CD4-positive, alpha-beta T cell treated with Interferon alpha-2 for 1 hour (primary cell): ENCODE data around the gene C6orf136.
"Not testable (repeated sequence)": the region's sequence is repeated elsewhere in the genome, so short reads cannot be mapped to it uniquely, and the experiment has no call there.

Experiments used
- DNase-seq, 2 donors: peaks; one replicate each; pipeline ENCODE4 v3.0.0-alpha.2; 2020 to 2022

The C6orf136 gene

GRCh38 chr6:30615958-30616810, 30.7 kb upstream of the C6orf136 start:
- peak; percentile 57 to 72 for DNase-seq

GRCh38 chr6:30616811-30617564, 29.9 kb upstream of the C6orf136 start, which contains the start of gene PPP1R10:
TSS of gene PPP1R10 (minus strand) at chr6:30617243. CDS start at chr6:30609944, 7,299 bp downstream.
- DNase-seq: peak; percentile 100

DNA sequence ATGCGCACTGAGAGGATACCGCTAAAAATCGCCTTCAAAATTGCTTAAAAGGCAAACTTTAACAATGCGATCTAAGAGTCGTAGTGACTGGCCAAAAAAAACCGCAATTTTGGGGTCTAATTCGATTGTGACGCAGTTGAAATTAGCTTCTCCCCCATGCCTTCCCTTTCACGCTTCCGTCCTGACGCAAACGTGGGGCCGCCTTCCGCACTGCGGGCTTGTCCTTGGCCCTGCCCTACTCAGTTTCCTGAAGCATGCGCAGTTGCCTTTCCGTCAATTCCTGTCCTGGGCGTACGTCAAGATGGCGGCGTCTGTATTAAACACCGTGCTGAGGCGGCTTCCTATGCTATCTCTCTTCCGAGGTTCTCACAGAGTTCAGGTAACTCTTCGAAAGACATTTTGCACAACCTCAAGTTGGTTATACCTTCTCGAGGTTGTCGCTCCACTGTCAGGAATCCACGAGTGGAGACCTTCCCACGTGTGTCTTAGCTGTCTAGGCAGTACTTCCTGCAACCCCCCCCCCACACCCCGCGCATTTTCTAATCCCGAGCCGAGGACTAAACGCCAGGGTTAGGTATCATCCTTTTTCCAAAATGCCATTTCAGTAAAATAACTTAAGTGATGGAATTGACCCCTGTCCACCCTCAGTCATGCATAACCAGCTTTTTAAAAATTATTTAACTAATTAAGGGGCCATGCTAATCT, 29.2 kb upstream of the C6orf136 start, which contains the start of gene MRPS18B:
Gene MRPS18B (plus strand): TSS at position 276 of the 705 bp plus-strand sequence. CDS start 26 bp downstream, at position 302.
- DNase-seq: peak; percentile 99

- no peak for DNase-seq
These were observed 28.6 kb upstream of the C6orf136 start for GRCh38 chr6:30618270-30618797.

- DNase-seq: no peak
These were observed 27.4 kb upstream of the C6orf136 start for GRCh38 chr6:30619561-30619960.

- DNase-seq: no peak
These were observed 21.4 kb upstream of the C6orf136 start for GRCh38 chr6:30625511-30625910.

DNA sequence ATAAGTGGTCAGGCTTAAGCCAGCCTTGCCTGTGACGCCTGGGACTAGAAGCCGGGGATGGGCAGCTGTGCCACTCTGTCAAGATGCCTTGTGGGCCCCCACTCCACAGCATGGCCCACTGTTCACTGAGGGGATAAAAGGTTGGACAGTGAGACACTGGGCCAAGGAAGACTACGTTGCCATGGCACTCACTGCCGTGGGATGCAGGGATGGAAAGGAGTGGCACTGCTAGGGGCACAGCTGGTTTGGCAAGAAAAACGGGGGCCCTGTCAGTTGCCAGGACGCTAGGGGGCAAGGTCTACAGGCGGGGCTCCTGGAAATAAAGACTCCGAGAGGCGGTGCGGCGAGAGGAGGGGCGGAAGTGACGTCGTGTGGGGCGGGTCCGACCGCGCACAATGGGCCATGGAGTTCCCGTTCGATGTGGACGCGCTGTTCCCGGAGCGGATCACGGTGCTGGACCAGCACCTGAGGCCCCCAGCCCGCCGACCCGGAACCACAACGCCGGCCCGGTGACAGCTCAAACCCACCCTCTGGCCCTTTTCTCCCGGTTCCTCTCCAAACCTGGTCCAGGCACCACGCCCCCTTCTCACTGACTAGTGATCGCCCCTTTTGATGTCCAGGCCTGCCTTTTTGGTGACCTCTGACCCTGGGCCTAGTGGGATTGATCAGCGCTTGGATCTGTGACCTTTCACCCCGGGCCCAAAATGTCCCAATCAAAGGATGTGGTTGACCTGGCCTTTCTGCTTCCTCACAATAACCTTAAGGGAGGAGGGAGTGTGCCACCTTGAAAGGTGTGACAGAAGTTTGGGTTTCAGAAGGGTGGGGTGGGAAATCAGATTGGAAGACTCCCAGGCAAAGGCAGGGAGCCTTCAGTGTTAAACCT, 20.2 kb upstream of the C6orf136 start, which contains the start of gene ATAT1:
Gene ATAT1 (plus strand): TSS at position 391 of the 883 bp plus-strand sequence.
- DNase-seq: peak; percentile 89 to 92

- DNase-seq: no peak
These were observed 11.1 kb upstream of the C6orf136 start for GRCh38 chr6:30635834-30636233.

DNA sequence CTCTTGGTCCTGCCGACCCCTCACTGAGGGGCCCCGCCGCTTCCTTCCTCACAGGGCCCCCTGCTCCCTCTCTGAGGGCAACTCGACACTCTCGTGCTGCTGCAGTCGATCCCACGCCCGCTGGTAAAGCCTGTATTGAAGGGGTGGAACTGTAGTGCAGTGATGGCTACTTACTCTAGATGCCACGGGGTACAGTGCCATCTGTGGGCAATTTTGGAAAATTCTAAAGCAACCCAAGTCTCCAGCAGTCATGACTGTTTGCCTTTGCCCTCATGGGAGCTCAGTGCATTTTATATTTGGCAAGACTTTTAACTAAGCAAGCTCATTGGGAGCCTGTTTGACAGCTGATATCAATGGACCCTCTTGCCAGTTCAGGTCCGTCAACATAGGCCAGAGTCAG, 6.5 kb upstream of the C6orf136 start:
- DNase-seq: no peak

GRCh38 chr6:30641048-30641447, 5.9 kb upstream of the C6orf136 start:
- no peak for DNase-seq

GRCh38 chr6:30643656-30644055, 3.3 kb upstream of the C6orf136 start:
- DNase-seq: no peak

DNA sequence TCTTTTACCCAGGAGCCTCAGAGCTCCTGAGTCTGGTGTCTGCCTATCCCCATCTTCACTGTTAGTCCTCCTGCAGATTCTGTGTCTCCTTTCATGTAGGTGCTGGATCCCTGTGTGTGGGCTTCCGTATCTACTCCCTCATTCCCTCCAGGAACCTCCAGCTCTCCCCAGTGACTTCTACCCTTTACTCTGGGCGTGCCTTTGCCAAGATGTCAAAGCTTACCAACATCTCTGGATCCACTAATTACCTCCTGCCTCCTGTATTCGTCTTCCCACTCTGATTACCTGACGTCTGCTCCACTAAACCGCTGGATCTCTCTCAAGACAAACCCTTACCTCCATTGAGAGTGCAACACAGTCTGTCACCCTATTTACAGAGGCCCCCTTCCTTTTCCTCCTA, 2.2 kb upstream of the C6orf136 start:
- no peak for DNase-seq

- DNase-seq: no peak
These were observed 944 bp upstream of the C6orf136 start for GRCh38 chr6:30645989-30646388.

- peak; percentile 73 to 78 for DNase-seq
These were observed 546 bp downstream of the C6orf136 start for GRCh38 chr6:30647242-30648116.

DNA sequence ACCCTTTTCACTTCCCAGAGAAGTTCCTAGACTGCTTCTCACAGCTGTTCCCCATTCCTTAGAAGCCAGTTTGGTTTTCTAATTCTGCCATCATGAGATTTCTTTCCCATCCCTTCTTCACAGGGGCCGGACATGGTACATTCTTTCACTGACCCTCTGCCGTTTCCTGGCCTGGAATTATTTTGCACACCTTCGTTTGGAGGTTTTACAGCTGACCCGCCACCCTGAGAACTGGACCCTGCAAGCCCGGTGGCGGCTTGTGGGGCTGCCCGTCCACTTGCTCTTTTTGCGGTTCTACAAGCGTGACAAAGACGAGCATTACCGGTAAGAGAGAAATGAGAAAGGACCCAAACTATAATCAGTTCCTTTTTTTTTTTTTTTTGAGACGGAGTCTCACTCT, 4.2 kb downstream of the C6orf136 start:
- DNase-seq: no peak

- no peak for DNase-seq
These were observed 8.1 kb downstream of the C6orf136 start for GRCh38 chr6:30654798-30655742.

DNA sequence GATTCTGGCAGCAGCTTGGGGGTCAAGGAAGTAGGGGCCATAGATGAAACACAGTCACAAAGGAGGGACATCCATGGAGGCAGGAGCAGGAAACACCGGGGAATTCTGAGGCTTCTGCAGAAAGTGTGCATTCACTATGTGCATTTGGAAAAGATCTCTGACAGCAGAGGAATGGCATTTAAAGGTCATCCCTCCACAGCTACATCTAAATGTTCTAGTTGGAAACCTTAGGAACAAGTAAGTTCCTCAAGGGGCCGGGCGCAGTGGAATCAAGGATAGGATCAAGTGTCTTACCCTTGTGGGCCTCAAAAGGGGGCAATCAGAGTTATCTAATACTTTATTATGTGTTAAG, 8.8 kb downstream of the C6orf136 start:
- DNase-seq: no peak

DNA sequence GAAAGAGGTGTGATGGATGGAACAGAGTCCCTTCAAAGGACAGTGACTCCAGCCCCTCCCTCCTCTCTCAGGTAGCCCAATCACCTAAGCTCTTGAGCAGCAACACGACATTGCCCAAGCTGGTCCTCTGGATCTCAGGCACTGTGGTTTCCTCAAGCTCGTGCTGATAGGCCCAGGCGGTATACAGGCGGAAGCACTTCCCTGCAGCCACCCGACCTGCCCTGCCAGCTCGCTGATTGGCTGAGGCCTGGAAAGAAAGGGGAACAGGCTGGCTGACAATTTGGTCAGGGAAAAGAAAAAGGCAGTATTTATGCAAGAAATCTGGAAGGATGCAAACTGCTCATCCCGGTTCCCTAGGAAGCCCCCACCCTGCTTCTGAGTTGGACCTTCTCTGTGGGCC, 9.6 kb downstream of the C6orf136 start:
- DNase-seq: peak in 1 of 2 donors; percentile 56

- no peak for DNase-seq
These were observed 10.5 kb downstream of the C6orf136 start for GRCh38 chr6:30657454-30657853.

- not testable (repeated sequence) for DNase-seq
These were observed 11.0 kb downstream of the C6orf136 start for GRCh38 chr6:30657922-30658321.
